ENCODE measurements around the gene BTBD9. TPM values are rescaled to one million over a fixed set of nuclear protein-coding genes. Genes with fewer than 3 reads are reported as not detected.

BTBD9 gene
- polyA plus RNA-seq, 1 donor (not counting 4 experiments of a cell fraction or from before 2014, with no cell fraction given): 6.8 TPM

DNA sequence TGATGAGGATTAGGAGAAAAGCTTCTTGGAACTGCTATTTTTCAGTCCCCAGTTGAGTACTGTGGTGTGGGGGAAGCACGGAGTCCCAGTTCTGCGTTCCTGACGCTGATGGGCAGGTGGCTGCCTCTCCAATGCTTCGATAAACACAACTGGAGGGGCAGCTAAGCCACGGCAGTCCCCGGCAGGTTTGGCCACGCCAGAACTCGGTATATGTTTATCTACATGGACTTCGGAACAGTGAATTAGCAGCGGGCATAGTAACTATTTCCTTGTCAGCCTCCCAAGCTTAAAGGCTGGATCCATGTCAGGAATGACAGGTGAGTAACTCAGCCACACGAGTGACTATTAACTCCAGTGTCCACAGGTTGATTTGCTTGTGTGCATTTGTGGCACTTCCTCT, 465.8 kb downstream of the BTBD9 start:
- Histone ChIP-seq H3K9me3 (ENCODE audit: control insufficient read depth, low read depth, low read length) (no peaks in the 10 kb centered on the region), H2AFZ (ENCODE audit: control insufficient read depth, low read length) (no peak overlapping the region), H3K4me1 (ENCODE audit: control insufficient read depth, extremely low read depth, insufficient read depth, low read length) (no peaks in the 10 kb centered on the region), H3K4me3 (ENCODE audit: control insufficient read depth in 2 of 3, extremely low read depth in 1 of 3, insufficient read depth in 2 of 3, low read depth in 1 of 3, low read length in 3 of 3) (no peak overlapping the region), H3K4me2 (ENCODE audit: control insufficient read depth, extremely low read depth, insufficient read depth, low read depth, low read length) (no peak overlapping the region), H3K36me3 (ENCODE audit: control insufficient read depth in 2 of 2, extremely low read depth in 1 of 2, insufficient read depth in 2 of 2, low read length in 2 of 2) (no peaks in the 10 kb centered on the region), H3K79me2 (ENCODE audit: control insufficient read depth, insufficient read depth, low read length) (no peaks in the 10 kb centered on the region), H3K27me3 (ENCODE audit: control insufficient read depth, extremely low read depth, insufficient read depth, low read length) (no peaks in the 10 kb centered on the region), H3K27ac (ENCODE audit: control insufficient read depth, insufficient read depth, low read length) (no peak overlapping the region), H3K9me1 (ENCODE audit: control insufficient read depth, extremely low read depth, insufficient read depth, low read length) (no peaks in the 10 kb centered on the region), H4K20me1 (ENCODE audit: control insufficient read depth, extremely low read depth, insufficient read depth, low read length) (no peaks in the 10 kb centered on the region), H3K9ac (ENCODE audit: control insufficient read depth, extremely low read depth, insufficient read depth, low read length) (no peak overlapping the region)
- TF ChIP-seq, protein P1, sequence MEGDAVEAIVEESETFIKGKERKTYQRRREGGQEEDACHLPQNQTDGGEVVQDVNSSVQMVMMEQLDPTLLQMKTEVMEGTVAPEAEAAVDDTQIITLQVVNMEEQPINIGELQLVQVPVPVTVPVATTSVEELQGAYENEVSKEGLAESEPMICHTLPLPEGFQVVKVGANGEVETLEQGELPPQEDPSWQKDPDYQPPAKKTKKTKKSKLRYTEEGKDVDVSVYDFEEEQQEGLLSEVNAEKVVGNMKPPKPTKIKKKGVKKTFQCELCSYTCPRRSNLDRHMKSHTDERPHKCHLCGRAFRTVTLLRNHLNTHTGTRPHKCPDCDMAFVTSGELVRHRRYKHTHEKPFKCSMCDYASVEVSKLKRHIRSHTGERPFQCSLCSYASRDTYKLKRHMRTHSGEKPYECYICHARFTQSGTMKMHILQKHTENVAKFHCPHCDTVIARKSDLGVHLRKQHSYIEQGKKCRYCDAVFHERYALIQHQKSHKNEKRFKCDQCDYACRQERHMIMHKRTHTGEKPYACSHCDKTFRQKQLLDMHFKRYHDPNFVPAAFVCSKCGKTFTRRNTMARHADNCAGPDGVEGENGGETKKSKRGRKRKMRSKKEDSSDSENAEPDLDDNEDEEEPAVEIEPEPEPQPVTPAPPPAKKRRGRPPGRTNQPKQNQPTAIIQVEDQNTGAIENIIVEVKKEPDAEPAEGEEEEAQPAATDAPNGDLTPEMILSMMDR (optimal IDR thresholded peaks at IDR 0.05 in 1 of 3, IDR thresholded peaks at IDR 0.05 in 1 of 3, conservative IDR thresholded peaks at IDR 0.05 in 1 of 3; ENCODE audit: extremely low read depth in 1 of 3, insufficient read depth in 2 of 3, low read length in 3 of 3): no peak
- TF ChIP-seq EZH2 (IDR thresholded peaks at IDR 0.05; ENCODE audit: low read length): no peak
- DNase-seq (ENCODE audit: low read depth, low spot score) (no peak), FAIRE-seq (no peak)
- dilution Hi-C loops (cut with MboI; ENCODE audit: extremely low pct_ligation_motif_present, low sequenced_read_pairs): no loop called here

DNA sequence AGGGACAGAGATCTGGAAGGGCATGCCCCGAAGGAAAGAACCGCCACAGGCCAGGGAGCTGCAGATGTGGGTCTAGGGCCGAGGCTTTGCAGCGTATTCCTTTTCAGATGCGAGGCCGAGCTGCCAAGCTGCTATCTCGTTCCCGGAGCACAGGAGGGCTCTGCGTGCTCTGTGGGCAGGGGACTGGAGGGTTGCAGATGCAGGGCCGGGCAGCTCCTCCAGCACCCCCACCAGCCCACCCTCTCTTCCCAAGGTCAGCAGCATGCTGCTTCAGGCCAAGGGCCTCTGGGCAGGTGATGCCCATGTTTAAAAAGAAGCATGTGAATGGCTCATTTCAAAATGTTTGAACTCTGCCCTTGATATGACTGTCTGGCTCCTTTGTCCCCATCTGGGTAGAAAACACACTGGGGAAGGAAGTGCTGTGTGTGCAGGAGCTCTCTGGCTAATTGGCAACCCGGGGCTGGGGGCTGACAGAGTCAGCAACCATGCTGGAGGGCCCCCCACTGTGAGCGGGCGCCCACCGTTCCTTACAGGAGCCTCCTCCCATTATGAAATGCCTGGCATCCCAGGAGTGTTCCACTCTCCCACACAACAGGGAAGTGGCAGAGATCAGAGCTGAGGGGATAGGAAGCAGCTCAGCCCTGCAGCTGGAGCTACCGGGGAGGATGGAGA, 466.9 kb downstream of the BTBD9 start:
- H3K36me3 ChIP-seq (ENCODE audit: control insufficient read depth in 2 of 2, extremely low read depth in 1 of 2, insufficient read depth in 2 of 2, low read length in 2 of 2): no peaks in the 10 kb centered on the region
- dilution Hi-C loops (cut with MboI; ENCODE audit: extremely low pct_ligation_motif_present, low sequenced_read_pairs): no loop called here
- H3K4me3 ChIP-seq (ENCODE audit: control insufficient read depth in 2 of 3, extremely low read depth in 1 of 3, insufficient read depth in 2 of 3, low read depth in 1 of 3, low read length in 3 of 3): no peak overlapping the region
- H3K4me1 ChIP-seq (ENCODE audit: control insufficient read depth, extremely low read depth, insufficient read depth, low read length): no peaks in the 10 kb centered on the region
- no peaks in the 10 kb centered on the region for H3K9me3 ChIP-seq (ENCODE audit: control insufficient read depth, low read depth, low read length)
- H3K79me2 ChIP-seq (ENCODE audit: control insufficient read depth, insufficient read depth, low read length): no peaks in the 10 kb centered on the region
- TF ChIP-seq EZH2 (IDR thresholded peaks at IDR 0.05; ENCODE audit: low read length): no peak
- TF ChIP-seq, protein P1 (optimal IDR thresholded peaks at IDR 0.05 in 1 of 3, IDR thresholded peaks at IDR 0.05 in 1 of 3, conservative IDR thresholded peaks at IDR 0.05 in 1 of 3; ENCODE audit: extremely low read depth in 1 of 3, insufficient read depth in 2 of 3, low read length in 3 of 3): no peak
- no peaks in the 10 kb centered on the region for H3K27me3 ChIP-seq (ENCODE audit: control insufficient read depth, extremely low read depth, insufficient read depth, low read length)
- no peak overlapping the region for H3K4me2 ChIP-seq (ENCODE audit: control insufficient read depth, extremely low read depth, insufficient read depth, low read depth, low read length)
- no peak overlapping the region for H3K27ac ChIP-seq (ENCODE audit: control insufficient read depth, insufficient read depth, low read length)
- FAIRE-seq (no peak), DNase-seq (ENCODE audit: low read depth, low spot score) (no peak)
- no peaks in the 10 kb centered on the region for H3K9me1 ChIP-seq (ENCODE audit: control insufficient read depth, extremely low read depth, insufficient read depth, low read length)
- H4K20me1 ChIP-seq (ENCODE audit: control insufficient read depth, extremely low read depth, insufficient read depth, low read length): no peaks in the 10 kb centered on the region
- no peak overlapping the region for H2AFZ ChIP-seq (ENCODE audit: control insufficient read depth, low read length)
- H3K9ac ChIP-seq (ENCODE audit: control insufficient read depth, extremely low read depth, insufficient read depth, low read length): no peak overlapping the region
